Activated CD8-positive, alpha-beta memory T cell treated with anti-CD3 and anti-CD28 coated beads for 4 hours (primary cell): ENCODE measurements around the gene CMTM6.
A peak's percentile ranks its signal among the peaks of the same experiment; 100 is the strongest.
"Not testable (repeated sequence)": the region's sequence is repeated elsewhere in the genome, so short reads cannot be mapped to it uniquely, and the experiment has no call there.

Experiments used
- DNase-seq, 2 donors: peaks; one replicate each; pipeline ENCODE4 v3.0.0-alpha.2; 2020; ENCODE audit warnings: low read depth in 2 of 2

CMTM6 gene

GRCh38 chr3:32466808-32467207 lies 35.8 kb downstream of the CMTM6 start:
- not testable (repeated sequence) for DNase-seq

- not testable (repeated sequence) for DNase-seq
These were observed 37.9 kb downstream of the CMTM6 start for GRCh38 chr3:32464726-32465125.

GRCh38 chr3:32463415-32463814 lies 39.2 kb downstream of the CMTM6 start:
- not testable (repeated sequence) for DNase-seq

GRCh38 chr3:32462191-32462986 lies 40.3 kb downstream of the CMTM6 start:
- DNase-seq = not testable (repeated sequence)

- DNase-seq = not testable (repeated sequence)
These were observed 41.7 kb downstream of the CMTM6 start for GRCh38 chr3:32460817-32461496.

GRCh38 chr3:32460031-32460749 lies 42.5 kb downstream of the CMTM6 start:
- DNase-seq = peak; percentile 20 to 47

- no peak for DNase-seq
These were observed 43.2 kb downstream of the CMTM6 start for GRCh38 chr3:32459450-32459849.

GRCh38 chr3:32457971-32458471 lies 44.6 kb downstream of the CMTM6 start:
- peak in 1 of 2 donors; percentile 38 for DNase-seq

- no peak for DNase-seq
These were observed 46.1 kb downstream of the CMTM6 start for GRCh38 chr3:32456429-32457130.

- DNase-seq = no peak
These were observed 46.8 kb downstream of the CMTM6 start for GRCh38 chr3:32455609-32456428.

- DNase-seq = no peak
These were observed 47.7 kb downstream of the CMTM6 start for GRCh38 chr3:32454731-32455608.

- no peak for DNase-seq
These were observed 48.5 kb downstream of the CMTM6 start for GRCh38 chr3:32454111-32454510.

- DNase-seq = no peak
These were observed 49.3 kb downstream of the CMTM6 start for GRCh38 chr3:32453346-32453745.

GRCh38 chr3:32452009-32452408 lies 50.6 kb downstream of the CMTM6 start:
- no peak for DNase-seq

GRCh38 chr3:32450992-32451659 lies 51.5 kb downstream of the CMTM6 start:
- no peak for DNase-seq

- no peak for DNase-seq
These were observed 52.2 kb downstream of the CMTM6 start for GRCh38 chr3:32450426-32450825.

GRCh38 chr3:32449691-32450090 lies 53.0 kb downstream of the CMTM6 start:
- no peak for DNase-seq

- DNase-seq = no peak
These were observed 53.8 kb downstream of the CMTM6 start for GRCh38 chr3:32448686-32449474.
